K562 treated with DMSO at 1 percent for 48 hours (cell line): Measurements from ENCODE around the gene THOP1. TPM values are rescaled to one million over a fixed set of nuclear protein-coding genes. Genes with fewer than 3 reads are reported as not detected.

Experiments
- total RNA-seq: library from RNA; unstranded; fragments of 300-600 nt; gene quantifications from 2 replicates; pipeline ENCODE4 v1.2.3, GENCODE V29; 2022; ENCODE audit warnings: low replicate concordance; ENCODE audit errors: extremely low read depth

Gene THOP1
- total RNA-seq: not detected in 2 replicates

GRCh38 chr19:2785244-2785997 is at the start of gene THOP1:
THOP1 (plus strand) TSS chr19:2785503; CDS start chr19:2785663, 160 bp downstream.

DNA sequence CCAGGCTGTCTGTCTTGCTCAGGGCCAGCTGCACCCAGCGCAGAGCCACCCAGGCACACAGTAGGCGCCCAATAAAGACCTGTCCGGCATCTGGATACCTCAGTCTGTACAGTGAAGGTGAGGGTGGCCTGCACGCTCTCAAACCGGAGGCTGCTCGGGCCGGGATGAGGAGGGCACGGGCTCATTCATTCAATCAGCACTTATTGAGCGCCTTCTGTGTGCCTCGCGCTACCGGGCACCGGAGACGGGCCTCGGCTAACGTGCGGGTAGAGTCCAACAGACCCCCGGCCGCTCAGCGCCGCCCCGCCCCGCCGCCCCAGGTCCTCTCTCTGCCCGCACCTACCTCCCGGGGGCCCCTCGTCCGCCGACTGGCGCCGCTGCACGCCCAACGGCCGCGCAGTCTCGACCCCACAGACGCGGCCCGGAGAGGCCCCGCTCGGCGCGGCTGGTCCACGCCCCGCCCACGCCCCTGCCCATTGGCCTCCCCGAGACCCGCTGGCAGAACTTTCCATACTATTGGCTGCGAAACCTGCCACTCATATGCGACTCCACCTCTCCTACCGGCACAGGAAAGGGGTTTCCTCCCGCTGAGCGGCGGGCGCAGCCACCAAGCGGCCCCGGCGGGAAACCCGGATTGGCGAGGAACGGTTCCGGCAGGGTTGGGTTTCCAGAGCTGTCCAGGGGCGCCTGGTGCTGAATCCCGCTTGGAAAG is 45.5 kb upstream of the THOP1 start, which contains the start of gene SLC39A3:
Gene SLC39A3 (minus strand): TSS at position 416 of the 712 bp plus-strand sequence. CDS start 2,760 bp downstream, outside the sequence.

GRCh38 chr19:2782936-2783780 is 2.1 kb upstream of the THOP1 start, which contains the start of gene SGTA:
SGTA (minus strand) TSS chr19:2783273; CDS start chr19:2769068, 14,205 bp downstream.

DNA sequence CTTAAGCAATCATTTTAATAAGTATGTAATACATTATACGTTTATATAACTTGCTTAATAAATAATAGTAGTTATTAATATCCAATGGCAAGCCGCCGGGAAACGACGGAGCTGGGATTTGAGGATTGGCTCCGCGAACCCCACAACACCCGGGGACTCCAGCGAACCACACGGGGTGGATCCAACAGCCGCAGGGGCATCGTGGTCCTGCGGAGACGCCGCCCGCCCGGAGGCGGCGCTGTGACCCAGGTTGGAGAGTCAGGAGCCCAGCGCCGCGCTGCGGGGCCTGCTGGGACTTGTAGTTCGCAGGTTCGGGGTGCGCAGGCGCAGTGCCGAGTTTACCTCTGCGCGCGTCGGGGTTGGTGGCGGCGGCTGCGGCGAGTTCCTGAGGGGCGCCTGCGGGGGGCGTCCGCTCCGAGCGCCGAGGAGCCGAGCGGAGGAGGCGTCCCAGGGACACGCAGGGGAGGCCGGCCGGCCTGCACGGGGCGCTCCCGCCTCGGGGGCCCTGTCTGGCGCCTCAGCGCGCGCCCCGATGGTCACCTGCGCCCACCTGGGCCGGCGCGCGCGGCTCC is 34.3 kb downstream of the THOP1 start, which contains the start of gene ZNF554:
Gene ZNF554 (plus strand): TSS at position 329 of the 572 bp plus-strand sequence. CDS start 204 bp downstream, at position 533.

GRCh38 chr19:2840794-2841791 is 55.8 kb downstream of the THOP1 start, which contains the start of gene ZNF555:
ZNF555 (plus strand) TSS chr19:2841475; CDS start chr19:2841573, 98 bp downstream.

Other genes starting within 250 kb of the THOP1 start
- not detected in 2 replicates for gene GNG7, start 82.8 kb upstream of the THOP1 start, total RNA-seq
- not detected in 2 replicates for gene DIRAS1, start 64.1 kb upstream of the THOP1 start, total RNA-seq
- not detected in 2 replicates for gene SLC39A3, start 45.5 kb upstream of the THOP1 start, total RNA-seq
- gene SGTA, start 2.2 kb upstream of the THOP1 start, total RNA-seq: not detected in 2 replicates
- not detected in 2 replicates for gene ZNF554, start 34.4 kb downstream of the THOP1 start, total RNA-seq
- gene ZNF555, start 56.0 kb downstream of the THOP1 start, total RNA-seq: not detected in 2 replicates
- not detected in 2 replicates for gene ZNF556, start 81.8 kb downstream of the THOP1 start, total RNA-seq
- gene ZNF57, start 115.4 kb downstream of the THOP1 start, total RNA-seq: not detected in 2 replicates
- not detected in 2 replicates for gene ZNF77, start 159.5 kb downstream of the THOP1 start, total RNA-seq
- gene TLE6, start 192.1 kb downstream of the THOP1 start, total RNA-seq: not detected in 2 replicates
- not detected in 2 replicates for gene TLE2, start 243.8 kb downstream of the THOP1 start, total RNA-seq